Activated CD8-positive, alpha-beta T cell treated with anti-CD3 and anti-CD28 coated beads for 36 hours (primary cell): ENCODE measurements around the gene CAPNS1. TPM values are rescaled to one million over a fixed set of nuclear protein-coding genes. Genes with fewer than 3 reads are reported as not detected.

ENCODE experiments used
- ATAC-seq: fragments of 200-7000 bp; cut with Tn5 transposase; one replicate; pipeline ENCODE4 v1.10.0; 2021; ENCODE audit warnings: mild to moderate bottlenecking, moderate library complexity
- CTCF ChIA-PET: fragments of 350-600 bp; sonication (Branson Sonifier 250); formaldehyde crosslinking; loops from one replicate; lab custom pipeline; 2021; ENCODE audit warnings: antibody characterized with exemption; lab: Charles Lee
- POLR2A ChIA-PET: fragments of 350-600 bp; sonication (Branson Sonifier 250); formaldehyde crosslinking; loops from one replicate; lab custom pipeline; 2021; ENCODE audit warnings: antibody characterized with exemption; lab: Charles Lee
- DNase-seq: peaks from one replicate; pipeline ENCODE4 v3.0.0-alpha.2; 2020
- H3K27ac Mint-ChIP-seq: one replicate; pipeline ENCODE4 v1.8.0; 2021; ENCODE audit warnings: mild to moderate bottlenecking, mixed read lengths
- H3K27me3 Mint-ChIP-seq: one replicate; pipeline ENCODE4 v1.8.0; 2021; ENCODE audit warnings: mixed read lengths
- H3K36me3 Mint-ChIP-seq: one replicate; pipeline ENCODE4 v1.8.0; 2021; ENCODE audit warnings: low read depth, mixed read lengths
- H3K4me1 Mint-ChIP-seq: one replicate; pipeline ENCODE4 v1.8.0; 2021; ENCODE audit warnings: low read depth, mixed read lengths
- H3K4me3 Mint-ChIP-seq: one replicate; pipeline ENCODE4 v1.8.0; 2021; ENCODE audit warnings: mild to moderate bottlenecking, moderate library complexity, mixed read lengths
- H3K9me3 Mint-ChIP-seq: one replicate; pipeline ENCODE4 v1.8.0; 2021; ENCODE audit warnings: mixed read lengths
- CTCF ChIP-seq: fragments of 200-600 bp; IDR thresholded peaks from one replicate; pipeline ENCODE4 v1.8.0; 2022; ENCODE audit warnings: antibody characterized with exemption, mild to moderate bottlenecking
- intact Hi-C: fragments of 100-400 bp; cut with micrococcal nuclease; formaldehyde crosslinking; loops from one replicate; pipeline ENCODE4 v1.10.0; 2022
- total RNA-seq, 2 experiments: library from RNA; stranded (reverse); gene quantifications; one replicate each; pipeline ENCODE4 v1.2.3, GENCODE V29; 2021

CAPNS1 gene
- total RNA-seq, 2 experiments from 2014 or later: 250 to 275 TPM

GRCh38 chr19:36113894-36114720 lies 25.8 kb upstream of the CAPNS1 start:
- intact Hi-C loops: no loop called here
- Mint-ChIP-seq H3K27ac (peak overlapping the region; percentile 89), H3K4me3 (peak overlapping the region; percentile 92), H3K9me3 (no peaks in the 10 kb centered on the region), H3K4me1 (peaks cover 25% of the 10 kb centered on the region), H3K36me3 (peaks cover 28% of the 10 kb centered on the region), H3K27me3 (no peaks in the 10 kb centered on the region)
- no peak for ATAC-seq
- no peak for TF ChIP-seq CTCF
- DNase-seq: peak; percentile 43
- ChIA-PET CTCF (interaction anchor here (5.8 kb wide), 1 partner anchor 13 kb away, joined by 42 read pairs; no protein-coding TSS in a partner anchor), POLR2A (interaction anchor here (0.7 to 2.1 kb wide), 8 partner anchors 10 to 1637 kb away, joined by 3 to 6 read pairs (median 3); partner anchors contain the start of genes THAP8, ZNF146 and ZNF565)

GRCh38 chr19:36114721-36115452 lies 25.0 kb upstream of the CAPNS1 start, which contains the start of gene POLR2I:
POLR2I (minus strand) TSS chr19:36114875; CDS start chr19:36114856, 19 bp downstream.
- Mint-ChIP-seq H3K27ac (peak within 1 kb of the TSS; percentile 89), H3K4me3 (peak within 1 kb of the TSS; percentile 92), H3K36me3 (peaks cover 29% of the 10 kb centered on the region), H3K4me1 (peaks cover 26% of the 10 kb centered on the region), H3K9me3 (no peaks in the 10 kb centered on the region), H3K27me3 (no peaks in the 10 kb centered on the region)
- peak; percentile 93 for ATAC-seq
- TF ChIP-seq CTCF: no peak
- ChIA-PET CTCF (interaction anchor here (0.8 to 5.8 kb wide), 4 partner anchors 12 to 61 kb away, joined by 3 to 42 read pairs (median 4); partner anchors contain the start of gene THAP8), POLR2A (interaction anchor here (0.6 to 2.1 kb wide), 9 partner anchors 8 to 1637 kb away, joined by 3 to 6 read pairs (median 3); partner anchors contain the start of genes IGFLR1, THAP8, ZNF146 and ZNF565)
- intact Hi-C loops: loop anchor here (5.0 kb wide), 1 partner anchor 63 kb away; the partner anchor contains the start of genes THAP8 and WDR62
- peak; percentile 99 for DNase-seq

GRCh38 chr19:36115453-36116343 lies 24.2 kb upstream of the CAPNS1 start, which contains the start of gene TBCB:
TBCB (plus strand) TSS chr19:36115468; CDS start chr19:36115561, 93 bp downstream.
- H3K4me1 Mint-ChIP-seq: peaks cover 27% of the 10 kb centered on the region

More at GRCh38 chr19:36115453-36116343, 24.2 kb upstream of the CAPNS1 start, which contains the start of gene TBCB:
- DNase-seq: peak; percentile 90
- H3K4me3 Mint-ChIP-seq: peak within 1 kb of the TSS; percentile 92
- peak; percentile 57 for ATAC-seq
- no peaks in the 10 kb centered on the region for H3K9me3 Mint-ChIP-seq
- no peak for TF ChIP-seq CTCF
- H3K27me3 Mint-ChIP-seq: no peaks in the 10 kb centered on the region
- intact Hi-C loops: loop anchor here (5.0 kb wide), 1 partner anchor 63 kb away; the partner anchor contains the start of genes THAP8 and WDR62
- H3K36me3 Mint-ChIP-seq: peaks cover 31% of the 10 kb centered on the region
- ChIA-PET POLR2A (interaction anchor here (0.6 to 2.1 kb wide), 8 partner anchors 8 to 550 kb away, joined by 3 to 6 read pairs (median 3); partner anchors contain the start of genes IGFLR1 and THAP8), CTCF (interaction anchor here (0.8 to 5.8 kb wide), 4 partner anchors 11 to 62 kb away, joined by 3 to 42 read pairs (median 4); partner anchors contain the start of gene THAP8)
- peak within 1 kb of the TSS; percentile 89 for H3K27ac Mint-ChIP-seq
